Colonic mucosa (tissue), 4 donors: ENCODE measurements around the gene PDLIM1. TPM values are rescaled to one million over a fixed set of nuclear protein-coding genes. Genes with fewer than 3 reads are reported as not detected.

ENCODE experiments used
- DNase-seq: peaks from one replicate; pipeline ENCODE4 v3.0.0-alpha.2; 2020
- H3K27ac ChIP-seq: fragments of 200-600 bp; one replicate; pipeline ENCODE4 v1.8.0; 2021
- H3K27me3 ChIP-seq: fragments of 200-600 bp; one replicate; pipeline ENCODE4 v1.8.0; 2021
- H3K36me3 ChIP-seq: fragments of 200-600 bp; one replicate; pipeline ENCODE4 v1.8.0; 2021
- H3K4me1 ChIP-seq: fragments of 200-600 bp; one replicate; pipeline ENCODE4 v1.8.0; 2021; ENCODE audit warnings: mild to moderate bottlenecking
- H3K4me3 ChIP-seq: fragments of 200-600 bp; one replicate; pipeline ENCODE4 v1.8.0; 2021
- H3K9ac ChIP-seq, 2 donors: one replicate each; pipeline ENCODE4 v1.7.0; 2013; ENCODE audit warnings: control low read depth in 2 of 2, low read depth in 2 of 2, low read length in 2 of 2
- H3K9me3 ChIP-seq: fragments of 200-600 bp; one replicate; pipeline ENCODE4 v1.8.0; 2021
- intact Hi-C: fragments of 100-400 bp; cut with DNase I; formaldehyde crosslinking; loops from one replicate; pipeline ENCODE4 v1.14.1; 2022
- total RNA-seq, 2 donors: library from RNA; stranded (reverse); fragmentation: NEBNext Ultra II Directional in 1 of 2; extraction: Animal tissue kit (Norgen Biotek cat#: 25700) in 1 of 2; gene quantifications; one replicate each; pipeline ENCODE4 v1.2.1, GENCODE V29; 2021
- TF ChIP-seq, protein P1 (sequence below): fragments of 200-600 bp; IDR thresholded peaks from one replicate; pipeline ENCODE4 v1.8.0; 2022; ENCODE audit warnings: antibody characterized with exemption, mild to moderate bottlenecking
- donor health status: healthy.
- donor health status: DM: no; HTN: no; CAD: no.
- donor health status: DM: no; HTN: no; CAD: no.

PDLIM1 gene
- total RNA-seq, 2 donors from 2014 or later: 246 to 433 TPM

DNA sequence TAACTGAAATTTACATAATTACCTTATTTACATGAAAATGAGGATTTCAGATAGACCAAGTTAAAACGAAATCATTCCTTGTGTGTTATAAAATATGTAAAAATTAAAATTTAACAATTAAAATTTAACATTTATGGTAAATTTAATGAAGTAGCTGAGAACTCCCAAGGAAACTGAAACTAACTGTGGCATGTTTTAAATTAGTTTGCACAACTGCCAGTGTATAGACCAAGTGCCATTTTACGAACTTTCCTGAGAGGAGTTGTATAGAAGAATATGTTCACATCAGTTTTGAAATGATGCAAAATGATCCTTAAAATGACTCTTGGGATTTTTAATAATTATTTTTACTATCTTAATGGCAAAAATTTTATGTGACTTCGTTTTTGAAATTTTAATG is 23.6 kb downstream of the PDLIM1 start:
- H3K27me3 ChIP-seq: no peaks in the 10 kb centered on the region
- no peaks in the 10 kb centered on the region for H3K9me3 ChIP-seq
- no peak overlapping the region for H3K4me3 ChIP-seq
- H3K27ac ChIP-seq: peak overlapping the region; percentile 65
- intact Hi-C loops: no loop called here
- no peaks in the 10 kb centered on the region for H3K36me3 ChIP-seq
- TF ChIP-seq, protein P1, sequence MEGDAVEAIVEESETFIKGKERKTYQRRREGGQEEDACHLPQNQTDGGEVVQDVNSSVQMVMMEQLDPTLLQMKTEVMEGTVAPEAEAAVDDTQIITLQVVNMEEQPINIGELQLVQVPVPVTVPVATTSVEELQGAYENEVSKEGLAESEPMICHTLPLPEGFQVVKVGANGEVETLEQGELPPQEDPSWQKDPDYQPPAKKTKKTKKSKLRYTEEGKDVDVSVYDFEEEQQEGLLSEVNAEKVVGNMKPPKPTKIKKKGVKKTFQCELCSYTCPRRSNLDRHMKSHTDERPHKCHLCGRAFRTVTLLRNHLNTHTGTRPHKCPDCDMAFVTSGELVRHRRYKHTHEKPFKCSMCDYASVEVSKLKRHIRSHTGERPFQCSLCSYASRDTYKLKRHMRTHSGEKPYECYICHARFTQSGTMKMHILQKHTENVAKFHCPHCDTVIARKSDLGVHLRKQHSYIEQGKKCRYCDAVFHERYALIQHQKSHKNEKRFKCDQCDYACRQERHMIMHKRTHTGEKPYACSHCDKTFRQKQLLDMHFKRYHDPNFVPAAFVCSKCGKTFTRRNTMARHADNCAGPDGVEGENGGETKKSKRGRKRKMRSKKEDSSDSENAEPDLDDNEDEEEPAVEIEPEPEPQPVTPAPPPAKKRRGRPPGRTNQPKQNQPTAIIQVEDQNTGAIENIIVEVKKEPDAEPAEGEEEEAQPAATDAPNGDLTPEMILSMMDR: no peak
- DNase-seq: no peak
- peaks cover 12% of the 10 kb centered on the region for H3K4me1 ChIP-seq
- H3K9ac ChIP-seq: no peak overlapping the region

DNA sequence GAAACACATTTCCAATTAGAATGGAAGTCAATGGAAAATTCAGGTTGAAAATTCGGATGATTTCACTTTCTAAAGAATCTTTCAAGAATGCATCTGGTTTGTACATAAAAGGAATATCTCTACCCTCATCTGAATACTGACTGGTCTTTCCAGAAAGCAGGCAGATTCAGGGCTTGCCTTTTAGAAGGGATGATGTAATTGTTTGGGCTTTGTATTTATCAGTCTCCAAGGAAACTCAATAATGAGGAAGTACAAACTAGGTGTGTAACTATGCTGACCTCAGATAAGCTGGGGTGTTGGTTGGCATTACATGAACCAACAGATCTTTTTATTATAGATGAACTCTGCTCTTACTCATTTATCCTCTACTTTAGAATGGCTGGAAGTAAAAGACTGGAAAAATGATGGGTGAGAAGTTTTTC is 24.1 kb downstream of the PDLIM1 start:
- no peak overlapping the region for H3K4me3 ChIP-seq
- peak overlapping the region; percentile 14 to 84 for H3K9ac ChIP-seq
- H3K27me3 ChIP-seq: no peaks in the 10 kb centered on the region
- H3K36me3 ChIP-seq: no peaks in the 10 kb centered on the region
- TF ChIP-seq, protein P1: no peak
- no peaks in the 10 kb centered on the region for H3K9me3 ChIP-seq
- H3K27ac ChIP-seq: peak overlapping the region; percentile 65
- H3K4me1 ChIP-seq: peaks cover 12% of the 10 kb centered on the region
- DNase-seq: peak; percentile 42
- intact Hi-C loops: no loop called here

DNA sequence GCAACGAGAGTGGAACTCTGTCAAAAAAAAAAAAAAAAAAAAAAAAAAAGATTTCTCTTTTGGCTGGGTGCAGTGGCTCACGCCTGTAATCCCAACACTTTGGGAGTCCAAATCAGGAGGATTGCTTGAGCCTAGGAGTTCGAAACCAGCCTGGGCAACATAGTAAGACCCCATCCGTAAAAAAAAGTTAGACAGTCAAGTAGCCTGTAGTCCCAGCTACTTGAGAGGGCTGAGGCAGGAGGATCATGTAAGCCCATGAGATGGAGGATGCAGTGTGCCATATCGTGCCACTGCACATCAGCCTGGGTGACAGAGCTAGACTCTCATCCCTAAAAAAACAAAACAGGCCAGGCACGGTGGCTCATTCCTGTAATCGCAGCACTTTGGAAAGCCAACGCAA is 25.2 kb downstream of the PDLIM1 start:
- Histone ChIP-seq H3K4me1 (peaks cover 12% of the 10 kb centered on the region), H3K9ac (no peak overlapping the region), H3K27me3 (no peaks in the 10 kb centered on the region), H3K27ac (no peak overlapping the region), H3K36me3 (no peaks in the 10 kb centered on the region), H3K9me3 (no peaks in the 10 kb centered on the region), H3K4me3 (no peak overlapping the region)
- peak; percentile 17 for DNase-seq
- intact Hi-C loops: no loop called here
- TF ChIP-seq, protein P1: no peak

DNA sequence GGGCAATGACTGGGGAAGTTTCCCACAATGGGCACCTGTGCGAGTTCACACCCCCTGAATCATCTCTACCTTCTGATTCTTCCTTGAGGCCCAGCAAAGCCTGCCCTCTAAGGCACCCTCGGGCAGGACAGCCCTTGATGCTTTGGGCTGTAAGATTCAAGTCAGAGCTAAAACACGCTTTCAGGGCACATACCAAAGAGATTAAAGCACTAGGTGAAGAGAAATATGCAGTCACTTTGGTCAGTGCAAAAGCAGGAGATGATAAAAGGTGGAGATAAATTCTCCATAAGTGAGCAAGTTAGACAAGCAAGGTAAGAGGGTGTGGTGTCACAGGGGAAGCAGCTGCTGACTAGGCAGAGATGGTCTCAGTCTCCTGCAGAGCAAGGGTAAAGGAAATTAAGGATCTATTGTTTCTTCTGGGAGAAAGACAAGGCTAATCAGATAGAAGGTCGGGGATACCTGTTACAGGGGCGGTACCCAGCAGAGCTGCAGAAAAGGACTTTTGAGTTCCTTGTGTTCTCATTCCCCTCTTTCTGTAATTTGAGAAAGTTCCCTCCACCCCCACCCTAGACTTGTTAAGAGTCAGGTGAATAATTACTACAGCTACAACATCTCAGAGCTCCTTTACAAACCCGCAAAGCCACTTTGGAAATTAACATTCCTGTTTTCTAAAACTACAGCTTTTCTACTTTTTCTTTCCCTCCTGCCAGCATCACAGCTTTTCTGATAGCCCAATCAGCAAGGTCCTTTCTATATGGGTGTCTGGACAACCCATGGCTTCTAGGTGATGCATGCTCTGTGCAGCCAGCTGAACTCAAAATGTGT is 26.4 kb downstream of the PDLIM1 start:
- H3K9me3 ChIP-seq: no peaks in the 10 kb centered on the region

DNA sequence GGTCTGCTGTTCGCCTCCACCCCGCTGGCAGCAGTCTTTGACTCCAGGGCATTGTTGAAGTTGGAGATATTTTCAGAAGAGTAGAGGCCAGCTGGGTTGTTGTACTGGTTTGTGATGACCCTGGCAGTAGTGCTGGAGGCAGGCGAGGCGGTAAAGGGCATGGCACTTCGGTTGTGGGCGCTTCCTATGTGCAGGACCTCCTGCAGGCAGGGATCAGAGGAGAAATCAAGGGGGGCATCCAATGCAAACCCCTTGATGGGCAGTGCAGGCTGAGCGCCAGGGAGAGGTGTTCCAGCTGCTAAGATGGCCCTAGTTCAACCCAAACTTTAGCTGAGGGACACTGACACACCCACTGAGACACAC is 27.0 kb downstream of the PDLIM1 start:
- Histone ChIP-seq H3K36me3 (no peaks in the 10 kb centered on the region), H3K4me3 (no peak overlapping the region), H3K4me1 (peaks cover 12% of the 10 kb centered on the region), H3K9me3 (no peaks in the 10 kb centered on the region), H3K9ac (peak overlapping the region in 1 of 2 donors; percentile 62), H3K27ac (peak overlapping the region; percentile 29), H3K27me3 (no peaks in the 10 kb centered on the region)
- intact Hi-C loops: loop anchor here (5.0 kb wide), 1 partner anchor 93 kb away; no protein-coding TSS in a partner anchor
- no peak for DNase-seq
- TF ChIP-seq, protein P1: no peak

More for the DNA sequence above, 26.4 kb downstream of the PDLIM1 start:
- Histone ChIP-seq H3K27ac (peak overlapping the region; percentile 29), H3K9ac (peak overlapping the region in 1 of 2 donors; percentile 62), H3K4me3 (no peak overlapping the region), H3K4me1 (peaks cover 12% of the 10 kb centered on the region), H3K27me3 (no peaks in the 10 kb centered on the region), H3K36me3 (no peaks in the 10 kb centered on the region)
- intact Hi-C loops: loop anchor here (5.0 kb wide), 1 partner anchor 93 kb away; no protein-coding TSS in a partner anchor
- TF ChIP-seq, protein P1: no peak
- DNase-seq: peak; percentile 12
